Measurements from ENCODE around the gene PLD5.

GRCh38 chr1:242139986-242140385, 384.5 kb downstream of the PLD5 start:
- TF ChIP-seq CTCF (IDR thresholded peaks at IDR 0.05; ENCODE audit: low read length) (no peak), EZH2 (IDR thresholded peaks at IDR 0.05; ENCODE audit: borderline replicate concordance, low read length) (no peak)

Data from OCI-LY1 (cell line).